ENCODE data around the gene CD68.
A peak's percentile ranks its signal among the peaks of the same experiment; 100 is the strongest.

DNA sequence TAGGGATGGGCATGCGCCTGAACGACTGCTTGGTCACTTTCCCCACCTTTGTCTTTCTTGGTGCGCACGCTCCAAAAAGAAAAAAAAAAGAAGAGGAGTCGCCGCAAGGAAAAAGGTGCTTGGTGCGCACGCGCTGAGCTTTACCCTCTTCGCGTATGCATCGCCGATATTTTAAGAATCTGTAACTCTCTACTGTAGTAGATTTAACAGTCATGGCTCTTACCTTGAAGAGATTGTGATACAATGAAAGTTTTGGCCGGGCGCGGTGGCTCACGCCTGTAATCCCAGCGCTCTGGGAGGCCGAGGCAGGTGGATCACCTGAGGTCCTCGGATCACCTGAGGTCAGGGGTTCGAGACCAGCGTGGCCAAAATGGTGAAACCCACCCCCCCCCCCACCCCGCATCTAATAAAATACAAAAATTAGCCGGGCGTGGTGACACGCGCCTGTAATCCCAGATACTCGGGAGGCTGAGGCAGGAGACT, 35.9 kb downstream of the CD68 start:
- TF ChIP-seq, protein P1, sequence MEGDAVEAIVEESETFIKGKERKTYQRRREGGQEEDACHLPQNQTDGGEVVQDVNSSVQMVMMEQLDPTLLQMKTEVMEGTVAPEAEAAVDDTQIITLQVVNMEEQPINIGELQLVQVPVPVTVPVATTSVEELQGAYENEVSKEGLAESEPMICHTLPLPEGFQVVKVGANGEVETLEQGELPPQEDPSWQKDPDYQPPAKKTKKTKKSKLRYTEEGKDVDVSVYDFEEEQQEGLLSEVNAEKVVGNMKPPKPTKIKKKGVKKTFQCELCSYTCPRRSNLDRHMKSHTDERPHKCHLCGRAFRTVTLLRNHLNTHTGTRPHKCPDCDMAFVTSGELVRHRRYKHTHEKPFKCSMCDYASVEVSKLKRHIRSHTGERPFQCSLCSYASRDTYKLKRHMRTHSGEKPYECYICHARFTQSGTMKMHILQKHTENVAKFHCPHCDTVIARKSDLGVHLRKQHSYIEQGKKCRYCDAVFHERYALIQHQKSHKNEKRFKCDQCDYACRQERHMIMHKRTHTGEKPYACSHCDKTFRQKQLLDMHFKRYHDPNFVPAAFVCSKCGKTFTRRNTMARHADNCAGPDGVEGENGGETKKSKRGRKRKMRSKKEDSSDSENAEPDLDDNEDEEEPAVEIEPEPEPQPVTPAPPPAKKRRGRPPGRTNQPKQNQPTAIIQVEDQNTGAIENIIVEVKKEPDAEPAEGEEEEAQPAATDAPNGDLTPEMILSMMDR (IDR thresholded peaks at IDR 0.05), result no peak
- TF ChIP-seq POLR2A (IDR thresholded peaks at IDR 0.05), result peak in 1 of 3 donors; percentile 28
